Transverse colon (tissue), 4 donors: ENCODE measurements around the gene F3. TPM values are rescaled to one million over a fixed set of nuclear protein-coding genes. Genes with fewer than 3 reads are reported as not detected.

ENCODE experiments used
- DNase-seq: peaks from one replicate; pipeline ENCODE4 v3.0.0-alpha.2; 2019
- H3K27ac ChIP-seq, 4 donors: fragments of 200-600 bp; sonication (generic); 2 replicates each; pipeline ENCODE4 v1.5.1; 2016 to 2018; ENCODE audit warnings: inconsistent platforms in 4 of 4
- H3K27me3 ChIP-seq: fragments of 200-600 bp; sonication (generic); 2 replicates; pipeline ENCODE4 v1.5.1; 2017; ENCODE audit warnings: inconsistent platforms
- H3K36me3 ChIP-seq, 4 donors: fragments of 200-600 bp; sonication (generic); 2 replicates each; pipeline ENCODE4 v1.5.1; 2017 to 2019; ENCODE audit warnings: inconsistent platforms in 4 of 4
- H3K4me1 ChIP-seq, 4 donors: fragments of 200-600 bp; sonication (generic); 2 replicates each; pipeline ENCODE4 v1.5.1; 2017 to 2020; ENCODE audit warnings: inconsistent platforms in 4 of 4
- H3K4me3 ChIP-seq, 4 donors: fragments of 200-600 bp; sonication (generic); 1 replicate in 1 of 4; 2 replicates in 3 of 4; pipeline versions ENCODE4 v1.5.1 to v1.6.1; 2017 to 2019; ENCODE audit warnings: inconsistent platforms in 4 of 4
- H3K9me3 ChIP-seq, 2 donors: fragments of 200-600 bp; sonication (generic); 2 replicates each; pipeline ENCODE4 v1.5.1; 2017 to 2019; ENCODE audit warnings: inconsistent platforms in 2 of 2
- EP300 ChIP-seq: sonication (generic); formaldehyde crosslinking; IDR thresholded peaks from one replicate; pipeline ENCODE4 v1.6.1; 2017; ENCODE audit warnings: antibody characterized with exemption, low read depth
- POLR2A ChIP-seq: fragments of 450-650 bp; IDR thresholded peaks from one replicate; pipeline ENCODE4 v1.6.1; 2016; ENCODE audit warnings: antibody characterized with exemption, mild to moderate bottlenecking, moderate library complexity
- POLR2AphosphoS5 ChIP-seq, 3 donors: sonication (generic); formaldehyde crosslinking; IDR thresholded peaks; one replicate each; pipeline ENCODE4 v1.6.1; 2016; ENCODE audit warnings: antibody characterized with exemption in 3 of 3
- WGBS, 2 donors: methylation state at CpG; one replicate each; pipeline ENCODE4 v1.1.5; 2018; ENCODE audit warnings: low coverage in 1 of 2; 5-methylcytosine and 5-hydroxymethylcytosine counted together
- in situ Hi-C, 4 donors: fragments of 200-750 bp; cut with MboI; loops; one replicate each; pipeline versions ENCODE4 v1.15.0 to v1.15.1; 2017; ENCODE audit warnings: low sequenced_read_pairs in 3 of 4, low pct_ligation_motif_present in 1 of 4, low pct_unique_long_range_greater_than_20kb in 1 of 4
- intact Hi-C: fragments of 100-400 bp; cut with DNase I; formaldehyde crosslinking; loops from one replicate; pipeline ENCODE4 v1.15.1; 2023; ENCODE audit warnings: low total_unique reads
- total RNA-seq, 4 donors: library from RNA; depleted of rRNA; stranded (reverse); fragments of >200 nt; gene quantifications; one replicate each; pipeline ENCODE4 v1.1.0, GENCODE V29; 2016
- TF ChIP-seq, protein P1 (sequence below), 5 experiments: fragments of 200-600 bp in 3 of 5; fragments of 450-650 bp in 2 of 5; sonication (generic) in 3 of 5; IDR thresholded peaks; 1 replicate in 2 of 5; 2 replicates in 3 of 5; pipeline ENCODE4 v1.5.1; 2016 to 2017; ENCODE audit warnings: antibody characterized with exemption in 5 of 5, inconsistent platforms in 3 of 5, mild to moderate bottlenecking in 2 of 5, moderate library complexity in 1 of 5

The F3 gene
- total RNA-seq, 4 donors from 2014 or later, result 35.9 to 105 (median 59.3) TPM

DNA sequence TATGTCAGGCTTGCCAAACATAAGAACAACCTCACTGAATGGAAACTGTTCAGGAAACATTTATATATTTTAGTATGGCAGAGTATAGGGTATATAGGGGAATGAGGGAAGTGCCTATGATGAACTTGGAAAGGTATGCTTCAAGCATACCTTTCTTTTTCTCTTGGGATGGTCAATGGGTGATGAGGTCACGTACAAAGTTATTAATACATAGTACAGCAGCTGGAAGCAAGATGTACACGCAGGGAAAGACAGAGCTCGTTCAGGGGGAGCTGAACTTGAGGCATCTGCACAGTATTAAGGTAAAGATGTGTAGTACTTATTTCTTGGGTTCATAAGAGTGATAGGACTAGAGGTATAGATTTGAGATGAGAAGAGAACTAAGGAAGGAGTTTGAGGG, 61.9 kb downstream of the F3 start:
- intact Hi-C loops, result no loop called here
- DNase-seq, result no peak
- peaks cover 0 to 42% (median 15%) of the 10 kb centered on the region in 4 donors for H3K36me3 ChIP-seq
- H3K9me3 ChIP-seq, result no peaks in the 10 kb centered on the region
- TF ChIP-seq POLR2A, result no peak
- no peak for TF ChIP-seq EP300
- TF ChIP-seq, protein P1, sequence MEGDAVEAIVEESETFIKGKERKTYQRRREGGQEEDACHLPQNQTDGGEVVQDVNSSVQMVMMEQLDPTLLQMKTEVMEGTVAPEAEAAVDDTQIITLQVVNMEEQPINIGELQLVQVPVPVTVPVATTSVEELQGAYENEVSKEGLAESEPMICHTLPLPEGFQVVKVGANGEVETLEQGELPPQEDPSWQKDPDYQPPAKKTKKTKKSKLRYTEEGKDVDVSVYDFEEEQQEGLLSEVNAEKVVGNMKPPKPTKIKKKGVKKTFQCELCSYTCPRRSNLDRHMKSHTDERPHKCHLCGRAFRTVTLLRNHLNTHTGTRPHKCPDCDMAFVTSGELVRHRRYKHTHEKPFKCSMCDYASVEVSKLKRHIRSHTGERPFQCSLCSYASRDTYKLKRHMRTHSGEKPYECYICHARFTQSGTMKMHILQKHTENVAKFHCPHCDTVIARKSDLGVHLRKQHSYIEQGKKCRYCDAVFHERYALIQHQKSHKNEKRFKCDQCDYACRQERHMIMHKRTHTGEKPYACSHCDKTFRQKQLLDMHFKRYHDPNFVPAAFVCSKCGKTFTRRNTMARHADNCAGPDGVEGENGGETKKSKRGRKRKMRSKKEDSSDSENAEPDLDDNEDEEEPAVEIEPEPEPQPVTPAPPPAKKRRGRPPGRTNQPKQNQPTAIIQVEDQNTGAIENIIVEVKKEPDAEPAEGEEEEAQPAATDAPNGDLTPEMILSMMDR (IDR thresholded peaks at IDR 0.05), result no peak
- TF ChIP-seq POLR2AphosphoS5 (IDR thresholded peaks at IDR 0.05), result no peak
- H3K27me3 ChIP-seq, result no peaks in the 10 kb centered on the region
- no peak overlapping the region for H3K4me3 ChIP-seq
- in situ Hi-C loops, result loop anchor here in 1 of 4 donors (10.0 kb wide), 1 partner anchor 425 kb away; no protein-coding TSS in a partner anchor
- H3K27ac ChIP-seq, result no peak overlapping the region
- WGBS, 2 donors, result 78 to 81% methylated on average over 3 of the region's 3 CpGs
- no peaks in the 10 kb centered on the region for H3K4me1 ChIP-seq

Other genes starting within 250 kb of the F3 start
- gene ABCD3, start 123.4 kb downstream of the F3 start, total RNA-seq, result 10 to 100 TPM; 37.2 to 88.3 (median 58.1) TPM